ENCODE data around the gene GAPDH.

Gene GAPDH

GRCh38 chr12:6529291-6529737 lies 5.0 kb upstream of the GAPDH start:
- no peak for DNase-seq (ENCODE audit: low spot score)

- DNase-seq (ENCODE audit: low spot score): no peak
Measured at GRCh38 chr12:6530576-6531260, 3.6 kb upstream of the GAPDH start.

GRCh38 chr12:6532051-6532926 lies 2.0 kb upstream of the GAPDH start:
- no peak for DNase-seq (ENCODE audit: low spot score)

GRCh38 chr12:6532927-6533652 lies 1.2 kb upstream of the GAPDH start:
- DNase-seq (ENCODE audit: low spot score): no peak

- no peak for DNase-seq (ENCODE audit: low spot score)
Measured at GRCh38 chr12:6533653-6533922, 729 bp upstream of the GAPDH start.

- no peak for DNase-seq (ENCODE audit: low spot score)
Measured at GRCh38 chr12:6534695-6534944, 303 bp downstream of the GAPDH start.

GRCh38 chr12:6534945-6535696 lies 804 bp downstream of the GAPDH start:
- peak; percentile 82 for DNase-seq (ENCODE audit: low spot score)

- DNase-seq (ENCODE audit: low spot score): no peak
Measured at GRCh38 chr12:6535697-6535946, 1.3 kb downstream of the GAPDH start.

- no peak for DNase-seq (ENCODE audit: low spot score)
Measured at GRCh38 chr12:6535960-6536847, 1.9 kb downstream of the GAPDH start.

GRCh38 chr12:6536894-6537579 lies 2.7 kb downstream of the GAPDH start:
- DNase-seq (ENCODE audit: low spot score): no peak

GRCh38 chr12:6537580-6538419 lies 3.5 kb downstream of the GAPDH start:
- peak; percentile 83 for DNase-seq (ENCODE audit: low spot score)

- no peak for DNase-seq (ENCODE audit: low spot score)
Measured at GRCh38 chr12:6538420-6539313, 4.3 kb downstream of the GAPDH start.

- DNase-seq (ENCODE audit: low spot score): no peak
Measured at GRCh38 chr12:6539314-6539682, 5.0 kb downstream of the GAPDH start.

- no peak for DNase-seq (ENCODE audit: low spot score)
Measured at GRCh38 chr12:6539707-6540134, 5.4 kb downstream of the GAPDH start.

- peak; percentile 87 for DNase-seq (ENCODE audit: low spot score)
Measured at GRCh38 chr12:6540181-6540877, 6.0 kb downstream of the GAPDH start.

GRCh38 chr12:6541371-6542165 lies 7.3 kb downstream of the GAPDH start:
- no peak for DNase-seq (ENCODE audit: low spot score)

GRCh38 chr12:6542209-6543009 lies 8.1 kb downstream of the GAPDH start:
- DNase-seq (ENCODE audit: low spot score): no peak
